ENCODE data around the gene TMEM258. TPM values are rescaled to one million over a fixed set of nuclear protein-coding genes. Genes with fewer than 3 reads are reported as not detected.

The TMEM258 gene
- total RNA-seq, 4 donors from 2014 or later, result 36.5 to 51.8 (median 47.2) TPM

DNA sequence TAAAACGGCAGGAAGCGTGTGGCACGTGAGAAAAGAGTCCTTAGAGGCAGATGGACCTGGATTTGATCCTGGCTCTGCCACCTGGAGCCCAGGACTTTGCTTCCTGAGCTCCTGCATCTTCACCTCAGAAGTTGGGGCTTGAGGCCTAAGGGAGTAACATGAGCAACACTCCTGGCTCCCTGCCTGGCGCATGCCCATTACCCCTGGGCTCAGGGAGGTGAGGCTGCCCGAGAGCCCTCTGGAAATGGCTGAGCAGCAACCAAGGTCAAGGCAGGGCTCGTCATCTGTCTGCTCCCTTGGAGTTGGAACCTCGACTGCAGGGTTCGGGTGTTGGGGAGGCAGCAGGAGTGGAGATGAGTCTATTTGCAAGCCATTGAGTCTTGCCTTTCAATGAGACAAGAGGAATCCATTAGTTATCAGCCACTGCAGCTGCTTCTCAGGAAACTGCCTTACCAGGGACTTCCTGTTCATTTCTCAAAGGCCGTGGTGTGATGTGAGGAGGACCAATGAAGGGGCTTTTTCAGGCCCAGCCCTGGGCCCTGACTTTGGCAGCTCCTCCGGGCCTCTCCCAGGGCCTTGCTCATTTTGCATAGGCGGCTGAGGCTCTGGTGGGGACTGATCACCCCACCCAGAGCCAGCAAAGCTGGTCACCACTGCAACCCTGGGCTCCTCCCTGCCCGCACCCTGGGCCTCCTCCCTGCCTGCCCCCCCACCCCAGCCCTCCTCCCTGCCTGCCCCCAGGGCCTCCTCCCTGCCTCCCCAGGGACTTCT is 42.1 kb upstream of the TMEM258 start:
- Histone ChIP-seq H3K9me3 (no peaks in the 10 kb centered on the region), H3K36me3 (no peaks in the 10 kb centered on the region), H3K27me3 (peaks cover 0 to 9% (median 2%) of the 10 kb centered on the region in 3 donors), H3K27ac (peak overlapping the region; percentile 38 to 65 (median 53)), H3K4me1 (peaks cover 10 to 11% of the 10 kb centered on the region in 2 donors), H3K4me3 (no peak overlapping the region)
- intact Hi-C loops (cut with DNase I; ENCODE audit: low total_unique reads) (no loop called here), in situ Hi-C loops (cut with MboI; ENCODE audit: low sequenced_read_pairs in 4 of 4) (no loop called here)
- peak; percentile 51 to 54 for ATAC-seq
- peak in 1 of 2 donors; percentile 49 for DNase-seq
- no peak for TF ChIP-seq POLR2A (IDR thresholded peaks at IDR 0.05)
- TF ChIP-seq, protein P1, sequence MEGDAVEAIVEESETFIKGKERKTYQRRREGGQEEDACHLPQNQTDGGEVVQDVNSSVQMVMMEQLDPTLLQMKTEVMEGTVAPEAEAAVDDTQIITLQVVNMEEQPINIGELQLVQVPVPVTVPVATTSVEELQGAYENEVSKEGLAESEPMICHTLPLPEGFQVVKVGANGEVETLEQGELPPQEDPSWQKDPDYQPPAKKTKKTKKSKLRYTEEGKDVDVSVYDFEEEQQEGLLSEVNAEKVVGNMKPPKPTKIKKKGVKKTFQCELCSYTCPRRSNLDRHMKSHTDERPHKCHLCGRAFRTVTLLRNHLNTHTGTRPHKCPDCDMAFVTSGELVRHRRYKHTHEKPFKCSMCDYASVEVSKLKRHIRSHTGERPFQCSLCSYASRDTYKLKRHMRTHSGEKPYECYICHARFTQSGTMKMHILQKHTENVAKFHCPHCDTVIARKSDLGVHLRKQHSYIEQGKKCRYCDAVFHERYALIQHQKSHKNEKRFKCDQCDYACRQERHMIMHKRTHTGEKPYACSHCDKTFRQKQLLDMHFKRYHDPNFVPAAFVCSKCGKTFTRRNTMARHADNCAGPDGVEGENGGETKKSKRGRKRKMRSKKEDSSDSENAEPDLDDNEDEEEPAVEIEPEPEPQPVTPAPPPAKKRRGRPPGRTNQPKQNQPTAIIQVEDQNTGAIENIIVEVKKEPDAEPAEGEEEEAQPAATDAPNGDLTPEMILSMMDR (IDR thresholded peaks at IDR 0.05 in 4 of 5, conservative IDR thresholded peaks at IDR 0.05 in 1 of 5), result no peak

DNA sequence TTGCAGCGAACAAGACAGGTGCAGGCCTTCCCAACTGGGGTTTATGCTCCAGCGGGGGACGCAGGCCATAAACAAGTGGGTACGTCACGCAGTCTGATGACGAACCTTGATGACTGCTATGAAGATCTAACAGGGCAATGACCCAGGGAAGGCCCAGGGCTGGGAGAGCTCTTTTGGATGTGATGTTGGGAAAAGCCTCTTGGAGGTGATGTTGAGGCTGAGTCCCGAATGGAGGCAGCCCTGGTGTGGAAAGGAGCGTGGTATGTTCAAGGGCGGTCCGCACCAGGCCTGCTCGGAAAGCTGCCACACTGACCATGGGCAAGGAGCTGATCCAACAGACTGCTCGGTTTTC is 41.5 kb upstream of the TMEM258 start:
- in situ Hi-C loops (cut with MboI; ENCODE audit: low sequenced_read_pairs in 4 of 4) (no loop called here), intact Hi-C loops (cut with DNase I; ENCODE audit: low total_unique reads) (no loop called here)
- peaks cover 11 to 15% of the 10 kb centered on the region in 2 donors for H3K4me1 ChIP-seq
- ATAC-seq, result peak in 1 of 2 donors; percentile 4
- DNase-seq, result no peak
- H3K4me3 ChIP-seq, result no peak overlapping the region
- peaks cover 5 to 14% (median 7%) of the 10 kb centered on the region in 3 donors for H3K27me3 ChIP-seq
- TF ChIP-seq, protein P1 (IDR thresholded peaks at IDR 0.05 in 4 of 5, conservative IDR thresholded peaks at IDR 0.05 in 1 of 5), result no peak
- no peak for TF ChIP-seq POLR2A (IDR thresholded peaks at IDR 0.05)
- no peaks in the 10 kb centered on the region for H3K36me3 ChIP-seq
- H3K9me3 ChIP-seq, result no peaks in the 10 kb centered on the region
- peak overlapping the region; percentile 38 to 65 (median 53) for H3K27ac ChIP-seq

DNA sequence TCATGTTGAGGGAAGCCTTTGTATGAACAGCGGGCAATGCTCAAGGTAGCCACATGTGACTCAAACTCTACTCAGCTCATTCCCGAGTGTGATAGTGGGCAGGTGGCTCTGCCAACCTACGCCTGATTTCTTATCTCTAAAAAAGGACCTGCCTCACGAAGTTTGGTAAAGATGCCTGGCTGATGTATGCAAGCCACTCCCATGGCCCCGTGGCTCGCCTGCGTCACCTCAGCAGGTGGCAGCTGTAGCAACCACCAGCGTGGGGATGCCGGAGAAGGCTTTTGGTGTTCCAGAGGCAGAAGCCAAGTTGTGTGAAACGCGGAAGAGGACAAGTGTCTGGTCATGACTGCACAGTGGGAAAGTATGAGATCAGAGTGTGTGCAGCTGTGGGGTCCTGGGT is 41.1 kb upstream of the TMEM258 start:
- H3K9me3 ChIP-seq, result no peaks in the 10 kb centered on the region
- DNase-seq (no peak), ATAC-seq (no peak)
- TF ChIP-seq, protein P1 (IDR thresholded peaks at IDR 0.05 in 4 of 5, conservative IDR thresholded peaks at IDR 0.05 in 1 of 5), result no peak
- TF ChIP-seq POLR2A (IDR thresholded peaks at IDR 0.05), result no peak
- H3K27me3 ChIP-seq, result peaks cover 9 to 19% (median 10%) of the 10 kb centered on the region in 3 donors
- no peak overlapping the region for H3K4me3 ChIP-seq
- intact Hi-C loops (cut with DNase I; ENCODE audit: low total_unique reads), result no loop called here
- in situ Hi-C loops (cut with MboI; ENCODE audit: low sequenced_read_pairs in 4 of 4), result no loop called here
- no peaks in the 10 kb centered on the region for H3K36me3 ChIP-seq
- H3K27ac ChIP-seq, result peak overlapping the region; percentile 11 to 65 (median 40)
- H3K4me1 ChIP-seq, result peaks cover 15 to 16% of the 10 kb centered on the region in 2 donors

DNA sequence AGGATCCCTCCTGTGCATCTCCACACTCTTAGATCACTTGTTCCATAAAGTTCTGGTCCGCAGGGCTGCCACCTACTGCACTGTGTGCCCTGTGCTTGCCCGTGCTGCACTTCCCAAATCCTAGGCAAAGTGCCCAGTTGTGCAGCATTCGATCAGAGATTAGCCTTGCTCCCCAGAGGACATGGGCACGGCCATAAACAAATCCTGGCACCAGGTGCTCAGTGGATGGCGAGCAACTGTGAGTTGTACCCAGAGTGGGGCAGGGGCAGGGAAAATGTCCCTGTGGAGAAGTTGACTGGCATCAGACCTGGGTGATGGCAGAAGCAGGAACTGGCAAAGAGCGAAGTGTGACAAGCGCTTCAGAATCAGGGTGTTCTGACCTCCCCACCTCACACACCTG is 40.4 kb upstream of the TMEM258 start:
- peaks cover 16 to 20% of the 10 kb centered on the region in 2 donors for H3K4me1 ChIP-seq
- intact Hi-C loops (cut with DNase I; ENCODE audit: low total_unique reads) (no loop called here), in situ Hi-C loops (cut with MboI; ENCODE audit: low sequenced_read_pairs in 4 of 4) (no loop called here)
- H3K27me3 ChIP-seq, result peaks cover 16 to 26% (median 18%) of the 10 kb centered on the region in 3 donors
- no peaks in the 10 kb centered on the region for H3K36me3 ChIP-seq
- H3K27ac ChIP-seq, result peak overlapping the region in 1 of 4 donors; percentile 74
- H3K4me3 ChIP-seq, result no peak overlapping the region
- DNase-seq (no peak), ATAC-seq (no peak)
- TF ChIP-seq POLR2A (IDR thresholded peaks at IDR 0.05), result no peak
- TF ChIP-seq, protein P1 (IDR thresholded peaks at IDR 0.05 in 4 of 5, conservative IDR thresholded peaks at IDR 0.05 in 1 of 5), result no peak
- no peaks in the 10 kb centered on the region for H3K9me3 ChIP-seq

Data from gastrocnemius medialis (tissue), 4 donors.